T-helper 2 cell treated with Interferon-gamma antibody and Interleukin-4, amounts not matched to agents 100 ng/mL and 5 ng/mL, for 36 hours (primary cell): ENCODE measurements around the gene TMEM59L. TPM values are rescaled to one million over a fixed set of nuclear protein-coding genes. Genes with fewer than 3 reads are reported as not detected.

Source experiments
- intact Hi-C: fragments of 100-400 bp; cut with micrococcal nuclease; formaldehyde crosslinking; loops from one replicate; pipeline ENCODE4 v1.15.1; 2023
- total RNA-seq: library from RNA; stranded (reverse); gene quantifications from 2 replicates; pipeline ENCODE4 v1.2.3, GENCODE V29; 2022

The TMEM59L gene
- total RNA-seq, 1 donor from 2014 or later: not detected

DNA sequence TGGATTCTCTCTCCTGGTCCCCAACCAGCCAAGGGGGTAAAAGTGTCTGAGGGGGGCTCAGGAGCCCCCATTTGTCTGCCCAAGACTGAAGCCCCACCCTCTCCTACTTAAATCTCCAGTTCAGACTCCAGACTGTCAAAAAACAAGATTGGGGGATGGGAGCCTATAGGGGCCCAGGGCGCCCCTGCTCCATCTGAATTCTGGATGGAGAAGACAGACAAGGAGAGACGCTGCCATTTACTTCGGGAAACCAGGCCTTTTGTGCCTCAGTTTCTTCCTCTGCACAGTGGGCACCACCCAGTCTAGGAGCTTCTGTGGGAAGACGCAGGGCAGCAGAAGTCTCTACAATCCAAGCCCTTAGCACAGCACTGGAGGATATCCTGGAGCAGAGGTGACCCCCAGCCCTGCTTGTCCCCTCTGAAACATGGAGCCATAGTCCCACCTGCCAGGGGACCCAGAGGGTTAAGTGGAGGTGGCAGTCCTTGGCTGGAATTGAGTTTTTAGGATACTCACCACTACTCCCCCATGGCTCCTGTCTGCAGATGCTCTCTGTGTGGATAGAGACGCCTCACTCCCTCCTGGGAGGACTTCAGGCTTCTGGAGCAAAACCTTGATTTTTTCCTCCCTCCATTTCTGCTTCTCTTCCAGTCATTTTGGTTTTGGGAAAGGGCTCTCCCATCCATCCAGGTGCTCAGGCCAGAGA lies 4.4 kb upstream of the TMEM59L start:
- intact Hi-C loops: no loop called here

DNA sequence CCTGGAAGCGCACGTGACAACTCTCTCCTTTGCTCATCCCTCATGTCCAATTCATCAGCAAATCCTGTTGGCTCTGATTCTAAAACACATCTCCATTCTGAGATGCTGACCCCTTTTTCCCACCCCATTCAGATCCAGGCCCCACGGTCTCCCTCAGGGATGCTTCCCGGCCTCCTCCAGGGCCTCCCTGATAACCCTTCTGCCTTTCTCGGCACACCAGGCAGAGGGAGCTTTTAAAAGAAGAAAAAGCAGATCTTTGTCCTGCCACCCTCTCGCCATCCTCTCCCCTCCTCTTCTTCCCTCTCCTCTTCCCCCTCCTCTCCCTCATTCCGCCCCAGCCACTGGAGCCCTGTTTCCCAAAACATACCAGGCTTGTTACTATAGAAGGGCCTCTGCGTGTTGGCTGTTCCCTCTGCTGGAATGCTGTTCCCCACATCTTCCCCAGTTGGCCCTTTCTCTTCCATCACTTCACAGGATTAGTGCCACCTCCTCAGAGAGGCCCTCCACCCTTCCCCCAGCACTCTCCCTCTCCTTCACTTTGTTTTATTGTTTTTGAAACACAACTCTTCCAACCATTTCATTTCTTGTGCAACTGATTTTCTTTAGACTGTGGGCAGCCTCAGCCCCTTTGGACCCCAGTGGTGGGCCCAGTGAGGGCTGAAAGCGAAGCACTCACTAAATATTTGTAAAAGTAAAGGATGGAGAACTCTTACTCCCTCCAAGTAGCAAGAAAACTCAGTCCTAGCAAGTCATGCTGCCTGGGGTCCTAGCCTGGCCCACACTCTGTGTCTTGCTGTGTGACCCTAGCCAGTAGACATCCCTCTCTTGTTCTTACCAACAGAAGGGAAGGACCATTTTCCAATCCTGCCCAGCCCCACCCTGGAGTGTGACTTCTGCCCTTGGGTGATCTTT lies 3.6 kb upstream of the TMEM59L start:
- intact Hi-C loops: no loop called here

DNA sequence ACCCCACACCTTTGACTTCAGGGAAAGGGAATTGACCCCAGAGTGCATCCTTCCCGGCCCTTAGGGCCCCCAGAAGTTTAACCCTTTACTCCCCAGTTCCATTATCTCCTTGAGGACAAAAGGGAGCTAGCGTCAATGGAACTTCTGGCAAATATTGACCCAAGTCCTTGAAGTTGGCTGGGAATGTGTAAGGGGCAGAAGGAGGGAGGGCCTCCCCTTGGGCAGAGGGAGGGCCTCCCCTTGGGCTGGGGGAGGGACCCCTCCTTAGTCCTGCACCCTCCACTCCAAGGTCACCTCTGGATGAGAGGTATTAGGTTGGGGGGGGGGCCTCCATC lies 3.0 kb upstream of the TMEM59L start:
- intact Hi-C loops: loop anchor here (5.0 kb wide), 1 partner anchor 178 kb away; no protein-coding TSS in a partner anchor

DNA sequence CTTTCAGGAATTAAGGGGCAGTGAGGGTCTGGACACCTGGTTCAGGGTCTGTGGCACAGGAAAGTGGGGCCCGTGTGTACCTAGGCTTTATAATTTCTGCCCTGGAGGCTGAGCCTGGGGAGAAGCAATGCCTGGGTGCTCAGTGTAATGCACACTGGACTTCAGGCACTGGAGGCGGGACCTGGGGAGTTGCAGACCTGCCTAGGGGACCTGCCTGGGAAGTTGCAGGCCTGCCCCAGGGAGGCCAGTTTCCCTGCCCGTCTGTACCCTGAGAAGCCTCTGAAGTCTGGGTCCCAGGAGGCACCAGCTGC lies 2.5 kb upstream of the TMEM59L start:
- intact Hi-C loops: loop anchor here (5.0 kb wide), 1 partner anchor 177 kb away; no protein-coding TSS in a partner anchor

DNA sequence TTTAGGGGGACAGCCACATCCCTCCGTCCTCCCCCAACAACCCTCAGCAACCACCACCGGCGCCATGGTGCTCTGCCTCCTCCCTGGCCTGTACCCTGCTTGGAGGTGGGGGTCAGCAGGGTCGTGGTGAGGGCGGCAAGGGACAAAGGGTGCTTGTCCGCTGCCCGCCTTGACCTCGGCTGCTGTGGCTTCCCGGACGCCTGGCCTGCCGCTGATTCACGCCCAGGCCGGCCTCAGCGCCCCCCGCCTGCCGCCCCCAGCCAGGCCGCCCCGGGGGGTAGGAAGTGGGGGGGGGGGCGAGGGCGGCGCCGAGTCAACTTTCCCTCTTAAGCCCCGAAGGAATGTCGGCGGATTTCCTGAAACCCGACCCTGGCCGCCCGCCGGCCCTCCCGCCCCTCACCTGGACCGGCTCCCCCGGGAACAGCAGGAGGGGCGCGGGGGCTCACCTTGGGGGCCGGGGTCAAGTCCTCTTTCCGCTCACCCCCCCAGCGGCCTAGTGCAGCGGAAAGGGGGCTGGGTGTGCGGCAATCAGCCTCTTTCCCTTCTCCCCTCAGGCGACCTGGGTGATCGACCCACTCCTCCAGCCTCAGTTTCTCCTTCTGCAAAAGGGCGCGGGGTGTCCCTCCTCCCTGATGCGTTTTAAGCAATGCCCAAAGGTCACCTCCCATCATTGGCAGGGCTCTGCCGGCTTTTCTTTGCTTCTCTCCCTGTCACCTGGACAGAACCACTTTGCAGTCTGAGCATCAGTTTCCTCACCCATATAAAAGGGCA lies 1.9 kb upstream of the TMEM59L start:
- intact Hi-C loops: loop anchor here (5.0 kb wide), 1 partner anchor 177 kb away; no protein-coding TSS in a partner anchor

DNA sequence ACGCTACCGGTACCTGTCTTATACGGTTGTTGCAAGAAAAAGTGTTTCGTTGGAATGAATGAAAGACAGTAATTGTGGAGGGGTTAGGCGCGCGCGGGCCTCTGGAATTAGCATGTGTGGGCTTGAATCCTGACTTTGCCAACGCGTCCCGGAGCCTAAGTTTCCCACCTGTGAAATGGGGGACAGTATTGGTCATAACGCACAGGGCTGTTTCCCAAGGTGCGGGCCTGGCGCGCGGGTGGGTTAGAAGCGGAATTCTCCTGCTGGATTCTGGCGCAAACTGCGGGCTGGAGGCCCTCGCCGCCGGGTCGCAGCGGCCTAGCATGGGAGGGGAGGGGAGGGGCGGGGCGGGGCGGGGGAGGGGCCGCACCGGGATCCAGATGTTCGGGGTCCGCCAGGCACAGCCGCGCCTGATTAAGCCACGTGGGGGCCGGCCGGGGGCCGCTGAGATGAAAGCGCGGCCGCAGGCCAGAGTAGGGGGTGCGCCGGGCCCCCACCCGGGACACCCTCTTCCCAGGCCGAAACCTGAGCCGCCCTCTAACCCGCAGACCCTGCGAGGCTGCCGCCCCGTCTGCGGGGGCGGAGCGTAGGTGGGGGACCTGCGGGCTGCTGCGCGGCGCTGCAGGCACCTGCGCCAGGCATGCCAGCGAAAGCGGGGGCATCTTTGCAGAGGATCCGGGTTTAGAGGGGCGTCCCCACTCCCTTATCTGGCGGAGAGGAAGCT lies 1.2 kb upstream of the TMEM59L start:
- intact Hi-C loops: loop anchor here (5.0 kb wide), 1 partner anchor 176 kb away; no protein-coding TSS in a partner anchor

DNA sequence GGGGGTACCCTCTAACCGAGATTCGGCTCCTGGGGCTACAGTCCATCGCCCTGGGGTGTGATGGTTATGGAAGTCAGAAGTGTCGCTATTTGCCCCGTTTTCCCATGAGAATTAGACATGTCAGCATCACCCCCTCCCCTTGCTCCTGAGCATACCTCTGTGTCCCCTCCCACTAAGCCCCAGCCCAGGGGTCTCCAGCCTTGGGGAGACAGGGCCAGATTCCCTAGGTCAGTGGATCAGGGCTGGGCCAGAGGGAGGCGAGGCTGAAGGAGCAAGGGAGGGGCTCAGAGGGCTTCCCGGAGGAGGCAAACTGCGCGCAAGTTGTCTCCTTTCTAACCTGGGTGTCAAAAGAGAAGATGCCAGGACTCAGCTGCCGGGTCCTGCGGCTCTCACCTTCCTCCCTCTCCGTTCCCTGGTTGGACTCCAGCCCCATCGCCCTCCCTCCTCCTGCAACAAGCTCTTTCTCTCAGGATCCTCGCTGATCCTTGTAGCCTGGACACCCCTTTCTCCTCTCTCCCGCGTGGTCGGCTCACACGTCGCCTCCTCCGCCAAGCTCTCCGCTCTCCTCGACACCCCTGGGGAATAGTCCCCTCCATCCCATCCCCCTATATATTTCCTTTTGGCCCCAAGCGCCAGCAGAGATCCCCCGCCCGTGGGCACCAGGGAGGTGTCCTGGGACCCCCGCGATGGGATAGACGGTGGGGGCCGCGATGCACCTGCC lies 459 bp upstream of the TMEM59L start:
- intact Hi-C loops: loop anchor here (5.0 kb wide), 1 partner anchor 175 kb away; no protein-coding TSS in a partner anchor

DNA sequence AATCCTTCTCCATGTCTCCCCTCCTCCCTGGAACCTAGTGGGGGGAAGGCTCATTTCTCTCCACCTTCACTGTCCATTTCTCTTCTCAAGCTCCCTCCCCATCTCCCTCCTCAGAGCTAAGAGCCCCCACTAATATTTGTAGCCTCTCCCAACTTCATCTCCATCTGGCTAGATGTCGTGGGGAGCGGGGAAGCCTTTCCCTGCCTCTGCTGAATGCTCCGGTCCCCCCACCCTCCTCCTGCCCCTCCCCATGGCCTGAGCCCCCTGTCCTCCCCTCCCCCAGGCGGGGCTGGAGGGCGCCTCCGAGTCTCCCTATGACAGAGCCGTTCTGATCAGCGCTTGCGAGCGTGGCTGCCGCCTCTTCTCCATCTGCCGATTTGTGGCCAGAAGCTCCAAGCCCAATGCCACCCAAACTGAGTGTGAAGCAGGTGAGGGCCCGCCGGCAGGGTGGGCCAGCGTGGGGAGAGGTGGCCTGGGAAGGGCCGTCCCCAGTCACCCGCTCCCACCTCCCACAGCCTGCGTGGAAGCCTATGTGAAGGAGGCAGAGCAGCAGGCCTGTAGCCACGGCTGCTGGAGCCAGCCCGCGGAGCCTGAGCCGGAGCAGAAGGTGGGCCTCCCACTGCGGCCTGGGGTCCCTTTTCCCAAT lies 1.0 kb downstream of the TMEM59L start:
- intact Hi-C loops: loop anchor here (5.0 kb wide), 1 partner anchor 174 kb away; no protein-coding TSS in a partner anchor

DNA sequence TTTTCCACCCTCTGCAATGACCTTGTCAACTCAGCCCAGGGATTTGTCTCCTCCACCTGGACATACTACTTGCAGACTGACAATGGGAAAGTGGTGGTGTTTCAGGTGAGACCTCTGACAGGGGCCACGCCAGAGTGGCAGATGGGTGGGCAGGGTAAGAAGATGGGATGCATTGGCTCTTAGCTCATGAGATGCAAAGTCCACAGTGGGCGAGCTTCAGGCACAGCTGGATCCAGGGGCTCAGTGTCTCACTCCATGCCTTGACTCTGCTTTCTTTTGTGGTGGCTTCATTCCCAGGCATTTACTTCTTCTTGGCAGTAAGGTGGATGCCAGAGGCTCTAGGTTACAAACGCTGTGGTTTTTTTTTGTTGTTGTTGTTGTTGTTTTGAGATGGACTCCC lies 3.4 kb downstream of the TMEM59L start:
- intact Hi-C loops: no loop called here

DNA sequence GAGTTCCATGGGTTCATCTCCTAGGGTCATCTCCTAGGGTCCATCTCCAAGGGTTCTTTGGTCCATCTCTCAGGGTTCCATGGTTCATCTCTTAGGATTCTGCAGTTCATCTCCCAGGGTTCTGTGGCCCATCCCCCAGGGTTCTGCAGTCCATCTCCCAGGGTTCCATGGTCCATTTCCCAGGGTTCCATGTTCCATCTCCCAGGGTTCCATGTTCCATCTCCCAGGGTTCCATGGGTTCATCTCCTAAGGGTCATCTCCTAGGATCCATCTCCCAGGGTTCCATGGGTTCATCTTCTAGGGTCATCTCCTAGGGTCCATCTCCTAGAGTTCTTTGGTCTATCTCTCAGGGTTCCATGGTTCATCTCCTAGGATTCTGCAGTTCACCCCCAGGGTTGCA lies 4.9 kb downstream of the TMEM59L start:
- intact Hi-C loops: no loop called here

DNA sequence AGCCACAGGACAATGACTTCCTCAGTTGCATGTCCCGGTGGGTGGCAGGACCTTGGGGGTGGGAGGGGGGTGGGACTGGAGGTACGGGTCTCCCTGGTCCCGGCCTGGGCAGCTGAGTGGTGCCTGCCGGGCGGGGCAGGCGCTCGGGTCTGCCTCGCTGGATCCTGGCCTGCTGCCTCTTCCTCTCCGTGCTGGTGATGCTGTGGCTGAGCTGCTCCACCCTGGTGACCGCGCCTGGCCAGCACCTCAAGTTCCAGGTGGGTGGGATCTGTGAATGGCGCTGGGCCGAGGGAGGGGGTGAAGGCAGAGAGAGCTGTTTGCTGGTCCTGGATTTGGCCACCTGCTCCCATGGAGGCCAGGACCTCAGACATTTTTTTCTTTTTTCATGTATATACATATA lies 5.6 kb downstream of the TMEM59L start:
- intact Hi-C loops: no loop called here

DNA sequence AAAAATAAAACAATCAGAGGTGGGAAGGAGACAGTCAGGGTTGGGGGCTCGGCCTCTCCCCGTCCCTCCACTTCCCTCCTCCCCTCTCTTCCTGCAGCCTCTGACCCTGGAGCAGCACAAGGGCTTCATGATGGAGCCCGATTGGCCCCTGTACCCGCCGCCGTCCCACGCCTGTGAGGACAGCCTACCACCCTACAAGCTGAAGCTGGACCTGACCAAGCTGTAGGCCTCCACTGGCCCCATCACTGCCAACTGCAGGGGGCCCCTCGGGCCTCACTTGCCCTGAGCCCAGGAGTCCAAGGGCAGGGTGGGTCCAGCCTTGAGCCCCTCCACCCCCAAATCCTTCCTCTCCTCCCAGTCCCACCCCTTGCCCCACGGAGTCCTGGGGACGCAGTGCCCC lies 7.6 kb downstream of the TMEM59L start:
- intact Hi-C loops: no loop called here

DNA sequence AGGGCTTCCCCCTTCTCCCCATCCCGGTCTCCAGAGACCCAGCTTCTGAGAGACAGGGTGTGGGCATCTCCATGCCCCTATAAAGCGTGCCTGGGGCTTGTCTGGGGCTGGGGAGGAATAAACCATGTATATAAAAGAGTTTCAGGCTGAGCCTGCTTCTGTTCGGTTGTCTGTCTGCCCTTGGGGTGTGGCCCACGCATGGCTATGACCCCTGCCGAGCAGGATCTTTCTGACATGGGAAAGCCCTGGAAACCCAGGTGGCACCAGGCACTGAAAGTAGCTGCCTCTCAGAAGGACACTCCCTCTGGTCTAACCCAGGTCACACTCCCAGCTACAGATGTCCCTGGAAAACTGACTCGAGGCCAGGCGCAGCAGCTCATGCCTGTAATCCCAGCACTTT lies 8.2 kb downstream of the TMEM59L start:
- intact Hi-C loops: no loop called here

DNA sequence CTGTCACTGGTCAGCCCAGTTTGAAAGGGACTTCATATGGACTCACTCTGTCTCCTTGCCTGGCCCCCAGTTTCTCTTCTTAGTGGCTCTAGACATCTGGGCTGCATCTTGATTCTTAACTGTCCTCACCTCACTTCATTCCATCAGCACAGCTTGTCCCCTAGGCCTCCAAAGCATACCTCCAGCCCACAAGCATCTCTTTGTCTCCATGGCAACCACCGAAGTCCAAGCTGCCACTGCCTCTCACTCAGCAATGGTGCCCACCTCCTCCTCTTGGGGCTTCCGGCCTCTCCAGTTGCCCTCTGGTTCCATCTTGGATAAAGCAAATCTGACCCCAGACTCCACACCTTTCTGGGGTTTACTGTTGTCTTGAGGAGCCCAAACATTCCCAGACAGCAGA lies 14.2 kb downstream of the TMEM59L start:
- intact Hi-C loops: no loop called here

DNA sequence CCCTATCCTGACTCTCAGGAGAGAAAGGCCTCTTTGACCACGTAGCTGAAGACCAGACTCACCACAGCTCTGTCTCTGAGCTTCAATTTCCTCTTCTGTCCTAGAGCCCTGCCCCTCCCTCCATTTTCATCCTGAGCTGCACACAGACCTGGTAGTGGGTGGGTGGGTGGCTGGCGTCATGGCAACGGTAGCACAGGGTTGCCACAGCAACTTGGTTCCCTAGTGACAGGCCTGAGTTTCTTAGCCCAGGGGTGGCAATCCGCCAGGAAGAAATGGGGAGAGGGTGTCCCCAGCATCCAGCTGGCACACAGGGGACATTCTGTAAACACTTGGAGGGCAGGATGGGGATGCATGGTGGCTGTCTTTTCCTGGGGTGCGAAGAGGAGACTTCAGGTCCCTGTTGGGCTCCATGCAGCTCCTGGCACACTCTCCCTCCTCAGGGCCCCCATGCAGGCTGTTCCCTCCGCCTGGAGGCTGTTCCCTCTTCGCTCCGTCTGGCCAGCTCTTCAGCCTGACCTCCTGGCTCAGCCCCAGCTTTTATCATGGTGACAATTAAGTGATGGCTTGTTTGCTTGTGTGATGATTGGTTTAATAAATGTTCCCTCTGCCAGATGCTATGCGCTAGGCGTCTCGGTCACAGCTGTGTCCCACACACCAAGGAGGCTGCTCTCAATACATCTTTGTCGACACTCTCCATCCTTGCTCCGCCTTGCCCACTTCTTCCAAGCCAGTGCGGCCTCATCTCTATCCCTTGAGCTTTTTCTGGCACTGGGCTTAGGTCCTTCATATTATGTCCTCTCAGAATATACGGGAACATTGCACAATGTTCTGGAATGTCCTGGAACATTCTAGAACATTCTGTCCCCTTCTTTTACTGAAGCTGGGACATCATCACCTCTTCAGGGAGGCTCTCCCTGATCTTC lies 16.8 kb downstream of the TMEM59L start:
- intact Hi-C loops: no loop called here

DNA sequence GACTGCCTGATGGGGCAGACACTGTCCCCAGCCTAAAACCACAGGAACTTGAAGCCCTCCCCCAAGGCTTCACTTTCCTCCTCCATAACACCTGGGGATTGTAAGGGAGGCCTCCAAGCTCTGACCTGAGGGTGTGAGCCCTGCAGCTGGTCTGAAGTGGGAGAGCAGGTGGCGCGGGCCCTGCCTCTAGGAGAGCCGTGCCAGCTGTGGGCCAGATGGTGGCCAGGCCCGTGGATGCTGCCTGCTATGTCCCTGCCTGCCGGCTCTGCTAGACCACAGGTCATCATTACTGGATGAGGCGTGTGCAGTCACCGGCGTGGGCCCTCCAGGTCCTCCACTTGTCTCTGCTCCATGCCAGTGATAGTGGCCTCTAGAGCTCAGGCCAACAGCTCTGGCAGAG lies 20.7 kb downstream of the TMEM59L start:
- intact Hi-C loops: no loop called here

DNA sequence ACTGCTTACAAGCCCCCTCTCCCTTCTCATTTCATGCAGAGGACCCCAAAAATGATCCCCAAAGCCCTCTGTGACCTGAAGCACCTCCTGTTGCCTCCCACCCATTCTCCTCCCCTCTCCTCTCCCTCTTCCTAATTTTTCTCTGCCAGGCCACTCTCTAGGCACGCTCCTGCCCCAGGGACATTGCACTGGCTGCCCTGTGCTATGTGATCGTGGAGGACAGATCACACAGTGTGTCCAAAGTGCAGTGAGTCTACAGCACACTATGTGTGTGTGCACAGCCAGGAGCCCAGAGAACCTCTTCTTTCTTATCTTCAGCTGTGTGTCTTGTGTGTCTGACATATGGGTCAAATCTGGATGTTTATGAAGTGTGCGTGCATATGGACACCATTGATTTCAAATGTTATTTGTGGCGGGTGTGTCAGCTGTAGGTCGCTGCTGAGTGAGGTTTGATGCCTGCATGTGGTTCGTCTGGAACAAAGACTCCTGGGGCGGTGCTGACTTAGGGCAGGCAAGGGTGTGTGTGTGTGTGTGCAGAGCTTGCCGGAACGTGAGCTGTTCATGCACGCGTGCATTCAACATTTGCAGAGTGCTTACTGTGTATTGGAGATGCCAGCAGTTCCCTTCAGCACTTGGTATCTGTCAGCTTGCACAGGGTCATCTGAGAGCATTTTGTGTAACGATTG lies 22.1 kb downstream of the TMEM59L start:
- intact Hi-C loops: no loop called here

DNA sequence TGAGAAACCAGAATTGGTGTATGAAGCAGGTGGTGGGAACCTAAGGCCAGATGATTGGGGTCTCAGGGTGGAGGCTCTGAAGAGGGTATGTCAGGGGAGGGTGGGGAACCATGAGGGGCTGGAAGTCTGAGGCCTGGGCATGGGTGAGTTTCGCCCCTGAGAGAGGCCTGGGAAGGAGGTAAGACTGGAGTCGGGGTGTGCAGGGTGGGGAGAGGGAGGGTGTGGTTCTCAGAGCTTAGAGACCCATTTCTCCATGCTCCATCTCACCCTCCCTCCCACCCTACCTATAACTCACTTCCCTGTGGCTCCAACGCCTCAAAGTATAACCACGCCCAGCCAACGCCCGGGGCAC lies 23.1 kb downstream of the TMEM59L start:
- intact Hi-C loops: loop anchor here (1.0 to 2.0 kb wide), 5 partner anchors 47 to 283 kb away; partner anchors contain the start of genes COPE, CRTC1, DDX49 and ELL
